HCT116 (cell line): Measurements from ENCODE around the gene FTCD. TPM values are rescaled to one million over a fixed set of nuclear protein-coding genes. Genes with fewer than 3 reads are reported as not detected.

ENCODE experiments used
- ATAC-seq: fragments of 200-7000 bp; cut with Tn5 transposase; 2 replicates; pipeline ENCODE4 v1.9.1; 2020; ENCODE audit warnings: mild to moderate bottlenecking, moderate library complexity
- BruUV-seq: library from RNA; stranded (reverse); fragments of 400-500 nt; replicated peaks from 2 replicates; lab custom pipeline; 2021; lab: Mats Ljungman, UMichigan
- CTCF ChIA-PET: fragments of 300-600 bp; sonication (Branson Sonifier 250); formaldehyde crosslinking; loops from one replicate; lab custom pipeline; 2021; ENCODE audit warnings: antibody characterized with exemption; lab: Charles Lee
- POLR2A ChIA-PET: fragments of 300-600, 350-600 bp; sonication (Branson Sonifier 250); formaldehyde crosslinking; loops from one replicate; lab custom pipeline; 2021; ENCODE audit warnings: antibody characterized with exemption; lab: Charles Lee
- RAD21 ChIA-PET, 2 experiments: fragments of 300-600 bp; sonication (Branson Sonifier 250); formaldehyde crosslinking; loops; one replicate each; lab custom pipeline; 2023; ENCODE audit warnings: low total read pairs in 2 of 2; ENCODE audit not compliant: uncharacterized antibody in 2 of 2, unreplicated experiment in 2 of 2, low non-redundant PET in 1 of 2; lab: Charles Lee
- DNase-seq: peaks from one replicate; pipeline ENCODE4 v3.0.0-alpha.2; 2010; ENCODE audit warnings: low read depth, low spot score
- H2AFZ ChIP-seq: fragments of 200-600 bp; shearing (Covaris generic), sonication (generic); 2 replicates; pipeline ENCODE4 v1.6.1; 2017; ENCODE audit warnings: low read depth, mixed run types, mixed read lengths, antibody characterized with exemption, low read length; ENCODE audit not compliant: poor library complexity, severe bottlenecking
- H3K27ac ChIP-seq: 2 replicates; pipeline ENCODE4 v1.5.1; 2012; ENCODE audit warnings: low read depth, low read length
- H3K27me3 ChIP-seq: fragments of 200-600 bp; sonication (generic); 2 replicates; pipeline ENCODE4 v1.6.1; 2016; ENCODE audit warnings: mixed run types, low read length, mixed read lengths; ENCODE audit not compliant: insufficient read depth
- H3K36me3 ChIP-seq, 2 experiments: fragments of 200-500 bp in 1 of 2; fragments of 200-600 bp in 1 of 2; sonication (Bioruptor generic) in 1 of 2; sonication (generic) in 1 of 2; 2 replicates each; pipeline versions ENCODE4 v1.5.1 to v1.6.1; 2014 to 2016; ENCODE audit warnings: low read length in 2 of 2, inconsistent platforms in 1 of 2, mixed read lengths in 1 of 2, mixed run types in 1 of 2; ENCODE audit not compliant: insufficient read depth in 2 of 2, control insufficient read depth in 1 of 2
- H3K4me1 ChIP-seq, 2 experiments: fragments of 200-600 bp in 1 of 2; sonication (generic) in 1 of 2; 2 replicates each; pipeline versions ENCODE4 v1.5.1 to v1.6.1; 2012 to 2017; ENCODE audit warnings: low read length in 2 of 2, inconsistent platforms in 1 of 2, mild to moderate bottlenecking in 1 of 2, mixed read lengths in 1 of 2, mixed run types in 1 of 2, moderate library complexity in 1 of 2; ENCODE audit not compliant: insufficient read depth in 2 of 2, control insufficient read depth in 1 of 2
- H3K4me2 ChIP-seq: fragments of 200-600 bp; sonication (generic); 2 replicates; pipeline ENCODE4 v1.6.1; 2017; ENCODE audit warnings: mixed run types, low read length, mixed read lengths
- H3K4me3 ChIP-seq, 2 experiments: fragments of 200-600 bp in 1 of 2; sonication (generic) in 1 of 2; replicated peaks in 1 of 2; 2 replicates each; pipeline ENCODE4 v1.5.1; 2011 to 2016; ENCODE audit warnings: low read length in 2 of 2, control low read depth in 1 of 2, low read depth in 1 of 2, mild to moderate bottlenecking in 1 of 2, mixed read lengths in 1 of 2, mixed run types in 1 of 2
- H3K79me2 ChIP-seq: fragments of 200-600 bp; sonication (generic); 2 replicates; pipeline ENCODE4 v1.6.1; 2017; ENCODE audit warnings: mild to moderate bottlenecking, mixed run types, low read length, moderate library complexity, mixed read lengths; ENCODE audit not compliant: insufficient read depth
- H3K9ac ChIP-seq: fragments of 200-600 bp; sonication (generic); 2 replicates; pipeline ENCODE4 v1.6.1; 2016; ENCODE audit warnings: low read length, mixed read lengths
- H3K9me2 ChIP-seq: fragments of 200-600 bp; sonication (generic), shearing (Covaris generic); 2 replicates; pipeline ENCODE4 v1.6.1; 2017; ENCODE audit warnings: mixed run types, mild to moderate bottlenecking, moderate library complexity; ENCODE audit not compliant: insufficient read depth
- H3K9me3 ChIP-seq, 2 experiments: fragments of 200-500 bp in 1 of 2; fragments of 200-600 bp in 1 of 2; sonication (Bioruptor generic) in 1 of 2; sonication (generic) in 1 of 2; 2 replicates each; pipeline ENCODE4 v1.6.1; 2014 to 2017; ENCODE audit warnings: low read length in 2 of 2, mixed read lengths in 2 of 2, inconsistent platforms in 1 of 2, low read depth in 1 of 2, mild to moderate bottlenecking in 1 of 2, mixed run types in 1 of 2, moderate library complexity in 1 of 2; ENCODE audit not compliant: control insufficient read depth in 1 of 2, insufficient read depth in 1 of 2
- H4K20me1 ChIP-seq: fragments of 200-600 bp; sonication (generic), shearing (Covaris generic); 2 replicates; pipeline ENCODE4 v1.6.1; 2017; ENCODE audit warnings: mixed run types, mild to moderate bottlenecking, moderate library complexity; ENCODE audit not compliant: insufficient read depth
- ATF3 ChIP-seq: IDR thresholded peaks from 2 replicates; pipeline ENCODE4 v1.6.1; 2012
- CBX3 ChIP-seq: IDR thresholded peaks from 2 replicates; pipeline ENCODE4 v1.6.1; 2012; ENCODE audit warnings: low read depth
- JUND ChIP-seq: IDR thresholded peaks from 2 replicates; pipeline ENCODE4 v1.6.1; 2012
- RAD21 ChIP-seq: IDR thresholded peaks from 2 replicates; pipeline ENCODE4 v1.6.1; 2012; ENCODE audit warnings: low read depth, mild to moderate bottlenecking
- SIN3A ChIP-seq: IDR thresholded peaks from 2 replicates; pipeline ENCODE4 v1.6.1; 2012; ENCODE audit warnings: low read depth
- ZNF274 ChIP-seq: fragments of 200-500 bp; sonication (Bioruptor generic); IDR thresholded peaks from 2 replicates; pipeline ENCODE4 v1.6.1; 2014; ENCODE audit warnings: mild to moderate bottlenecking, low read depth, low read length, inconsistent platforms
- intact Hi-C: fragments of 100-400 bp; cut with micrococcal nuclease; formaldehyde crosslinking; loops from 2 replicates; pipeline ENCODE4 v1.10.0; 2022
- total RNA-seq: library from RNA; stranded (reverse); gene quantifications from one replicate; pipeline ENCODE4 v1.2.1, GENCODE V29; 2021; ENCODE audit not compliant: unreplicated experiment
- TF ChIP-seq, protein P1 (sequence below), 3 experiments: fragments of 200-600 bp in 1 of 3; sonication (generic) in 1 of 3; IDR thresholded peaks in 2 of 3; conservative IDR thresholded peaks in 1 of 3; 2 replicates each; pipeline ENCODE4 v1.5.1; 2012 to 2017; ENCODE audit warnings: low read depth in 2 of 3, low read length in 2 of 3, antibody characterized with exemption in 1 of 3, borderline replicate concordance in 1 of 3, control low read depth in 1 of 3, mild to moderate bottlenecking in 1 of 3, mixed read lengths in 1 of 3, mixed run types in 1 of 3, moderate library complexity in 1 of 3; ENCODE audit not compliant: insufficient read depth in 1 of 3
- TF ChIP-seq, protein P2 (sequence below): IDR thresholded peaks from 2 replicates; pipeline ENCODE4 v1.6.1; 2012; ENCODE audit warnings: low read depth

Gene FTCD
- total RNA-seq, 1 experiment from 2014 or later = 2.5 TPM

DNA sequence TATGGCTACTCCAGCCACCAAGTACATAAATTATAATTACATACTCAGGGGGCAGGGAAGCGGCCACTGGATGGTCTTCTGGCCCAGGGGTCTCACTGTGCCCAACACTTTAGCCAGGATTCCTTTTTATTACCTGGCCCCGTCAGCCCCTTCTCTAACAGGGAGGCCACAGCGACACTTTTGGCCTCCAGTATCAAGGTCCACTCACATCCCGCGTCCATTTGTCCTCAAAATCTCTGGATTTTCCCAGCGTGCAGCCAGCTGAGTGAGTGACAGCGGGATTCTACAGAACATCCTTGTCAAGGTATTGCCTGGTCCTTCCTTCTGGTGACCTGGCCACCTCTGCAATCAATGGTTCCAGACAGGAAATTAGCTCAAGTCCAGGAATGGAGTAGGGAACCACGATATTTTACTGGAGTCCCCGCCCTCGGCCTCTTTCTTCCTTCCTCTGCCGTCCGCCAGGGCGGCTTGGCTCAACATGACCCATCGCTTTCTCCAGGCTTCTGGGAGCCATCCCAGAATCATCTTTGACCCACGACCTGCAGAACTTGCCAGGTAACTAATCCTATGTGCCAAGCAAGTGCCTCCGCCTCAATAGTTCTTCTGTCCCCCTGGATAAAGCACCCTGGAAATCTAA is 60.2 kb downstream of the FTCD start:
- Histone ChIP-seq H2AFZ (no peak overlapping the region), H3K4me3 (no peak overlapping the region), H3K4me2 (no peak overlapping the region), H3K36me3 (no peaks in the 10 kb centered on the region)
- no peak for ATAC-seq
- RAD21 ChIA-PET = no interaction called here
- intact Hi-C loops = no loop called here
- DNase-seq = no peak
- TF ChIP-seq SIN3A (no peak), ATF3 (no peak), RAD21 (no peak)
- TF ChIP-seq, protein P1, sequence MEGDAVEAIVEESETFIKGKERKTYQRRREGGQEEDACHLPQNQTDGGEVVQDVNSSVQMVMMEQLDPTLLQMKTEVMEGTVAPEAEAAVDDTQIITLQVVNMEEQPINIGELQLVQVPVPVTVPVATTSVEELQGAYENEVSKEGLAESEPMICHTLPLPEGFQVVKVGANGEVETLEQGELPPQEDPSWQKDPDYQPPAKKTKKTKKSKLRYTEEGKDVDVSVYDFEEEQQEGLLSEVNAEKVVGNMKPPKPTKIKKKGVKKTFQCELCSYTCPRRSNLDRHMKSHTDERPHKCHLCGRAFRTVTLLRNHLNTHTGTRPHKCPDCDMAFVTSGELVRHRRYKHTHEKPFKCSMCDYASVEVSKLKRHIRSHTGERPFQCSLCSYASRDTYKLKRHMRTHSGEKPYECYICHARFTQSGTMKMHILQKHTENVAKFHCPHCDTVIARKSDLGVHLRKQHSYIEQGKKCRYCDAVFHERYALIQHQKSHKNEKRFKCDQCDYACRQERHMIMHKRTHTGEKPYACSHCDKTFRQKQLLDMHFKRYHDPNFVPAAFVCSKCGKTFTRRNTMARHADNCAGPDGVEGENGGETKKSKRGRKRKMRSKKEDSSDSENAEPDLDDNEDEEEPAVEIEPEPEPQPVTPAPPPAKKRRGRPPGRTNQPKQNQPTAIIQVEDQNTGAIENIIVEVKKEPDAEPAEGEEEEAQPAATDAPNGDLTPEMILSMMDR (IDR thresholded peaks at IDR 0.05 in 2 of 3, conservative IDR thresholded peaks at IDR 0.05 in 1 of 3; ENCODE audit: borderline replicate concordance in 1 of 3, insufficient read depth in 1 of 3, low read depth in 2 of 3, low read length in 2 of 3) = no peak
- TF ChIP-seq, all 23 proteins: peak for 0
- Histone ChIP-seq H3K79me2 (no peaks in the 10 kb centered on the region), H3K27me3 (no peaks in the 10 kb centered on the region), H3K9me3 (no peaks in the 10 kb centered on the region), H3K9me2 (no peaks in the 10 kb centered on the region), H3K9ac (no peak overlapping the region), H3K27ac (no peak overlapping the region), H3K4me1 (peaks cover 6 to 9% of the 10 kb centered on the region in 2 experiments; a peak in 2 of 4 replicates), H4K20me1 (no peaks in the 10 kb centered on the region)
- ChIA-PET CTCF (no interaction called here), POLR2A (no interaction called here)
- BruUV-seq = no TSS peak

DNA sequence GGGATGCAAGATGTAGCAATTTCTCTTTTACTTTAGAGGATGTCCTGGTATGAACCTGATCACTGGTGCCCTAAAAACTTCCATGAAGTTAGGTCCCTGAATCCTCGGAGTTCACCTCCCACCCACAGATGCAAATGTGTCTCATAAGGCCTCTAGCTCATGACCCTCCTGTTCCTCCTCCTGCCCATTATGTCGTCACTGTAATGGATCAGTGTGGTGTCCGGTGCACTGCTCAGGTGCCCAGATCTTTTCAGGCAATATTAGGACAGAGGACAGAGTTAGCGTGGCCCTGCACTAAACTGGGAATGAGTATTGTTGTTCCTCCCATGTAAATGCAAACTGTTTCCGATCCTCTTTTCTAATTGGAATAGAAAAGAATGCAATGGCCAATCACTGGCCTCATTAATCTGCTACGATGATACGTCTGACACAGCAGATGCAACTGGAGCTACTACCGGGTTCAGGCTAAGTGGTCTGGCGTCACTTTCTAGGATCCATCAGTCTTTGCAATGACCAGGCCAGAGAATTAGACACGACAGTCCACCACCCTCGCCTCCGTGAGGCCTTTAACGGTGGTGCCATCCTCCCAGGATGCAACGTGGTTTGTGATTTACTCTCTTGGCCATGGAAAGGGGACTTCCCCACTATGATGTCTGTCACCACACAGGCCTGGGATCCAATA is 60.8 kb downstream of the FTCD start:
- TF ChIP-seq JUND = no peak
- TF ChIP-seq ZNF274 = no peak
- TF ChIP-seq ATF3 = no peak
- TF ChIP-seq CBX3 = no peak
- TF ChIP-seq, protein P2, sequence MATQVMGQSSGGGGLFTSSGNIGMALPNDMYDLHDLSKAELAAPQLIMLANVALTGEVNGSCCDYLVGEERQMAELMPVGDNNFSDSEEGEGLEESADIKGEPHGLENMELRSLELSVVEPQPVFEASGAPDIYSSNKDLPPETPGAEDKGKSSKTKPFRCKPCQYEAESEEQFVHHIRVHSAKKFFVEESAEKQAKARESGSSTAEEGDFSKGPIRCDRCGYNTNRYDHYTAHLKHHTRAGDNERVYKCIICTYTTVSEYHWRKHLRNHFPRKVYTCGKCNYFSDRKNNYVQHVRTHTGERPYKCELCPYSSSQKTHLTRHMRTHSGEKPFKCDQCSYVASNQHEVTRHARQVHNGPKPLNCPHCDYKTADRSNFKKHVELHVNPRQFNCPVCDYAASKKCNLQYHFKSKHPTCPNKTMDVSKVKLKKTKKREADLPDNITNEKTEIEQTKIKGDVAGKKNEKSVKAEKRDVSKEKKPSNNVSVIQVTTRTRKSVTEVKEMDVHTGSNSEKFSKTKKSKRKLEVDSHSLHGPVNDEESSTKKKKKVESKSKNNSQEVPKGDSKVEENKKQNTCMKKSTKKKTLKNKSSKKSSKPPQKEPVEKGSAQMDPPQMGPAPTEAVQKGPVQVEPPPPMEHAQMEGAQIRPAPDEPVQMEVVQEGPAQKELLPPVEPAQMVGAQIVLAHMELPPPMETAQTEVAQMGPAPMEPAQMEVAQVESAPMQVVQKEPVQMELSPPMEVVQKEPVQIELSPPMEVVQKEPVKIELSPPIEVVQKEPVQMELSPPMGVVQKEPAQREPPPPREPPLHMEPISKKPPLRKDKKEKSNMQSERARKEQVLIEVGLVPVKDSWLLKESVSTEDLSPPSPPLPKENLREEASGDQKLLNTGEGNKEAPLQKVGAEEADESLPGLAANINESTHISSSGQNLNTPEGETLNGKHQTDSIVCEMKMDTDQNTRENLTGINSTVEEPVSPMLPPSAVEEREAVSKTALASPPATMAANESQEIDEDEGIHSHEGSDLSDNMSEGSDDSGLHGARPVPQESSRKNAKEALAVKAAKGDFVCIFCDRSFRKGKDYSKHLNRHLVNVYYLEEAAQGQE = no peak
- ATAC-seq (no peak), DNase-seq (no peak)
- Histone ChIP-seq H4K20me1 (no peaks in the 10 kb centered on the region), H3K9me2 (no peaks in the 10 kb centered on the region), H3K79me2 (no peaks in the 10 kb centered on the region), H3K27ac (no peak overlapping the region), H3K36me3 (no peaks in the 10 kb centered on the region), H3K4me3 (no peak overlapping the region), H3K4me2 (no peak overlapping the region), H3K9me3 (no peaks in the 10 kb centered on the region), H3K4me1 (peaks cover 6 to 9% of the 10 kb centered on the region in 2 experiments; a peak in 2 of 4 replicates), H2AFZ (no peak overlapping the region), H3K27me3 (no peaks in the 10 kb centered on the region), H3K9ac (no peak overlapping the region)
- intact Hi-C loops = no loop called here
- ChIA-PET POLR2A (no interaction called here), RAD21 (no interaction called here), CTCF (no interaction called here)
- BruUV-seq = no TSS peak
